Smooth muscle cell (in vitro differentiated cells): ENCODE measurements around the gene CD180. TPM values are rescaled to one million over a fixed set of nuclear protein-coding genes. Genes with fewer than 3 reads are reported as not detected.

Source experiments
- DNase-seq: peaks from one replicate; lab custom pipeline; 2025; ENCODE audit not compliant: unreplicated experiment; lab: John Stamatoyannopoulos, UW
- H2AFZ ChIP-seq: fragments of 200-600 bp; sonication (generic); 2 replicates; pipeline ENCODE4 v1.6.0; 2016; ENCODE audit warnings: antibody characterized with exemption, low read depth, mild to moderate bottlenecking
- H3F3A ChIP-seq: fragments of 200-600 bp; sonication (generic); 2 replicates; pipeline ENCODE4 v1.6.0; 2017; ENCODE audit warnings: antibody characterized with exemption, low read depth
- H3K27ac ChIP-seq: fragments of 200-600 bp; sonication (generic); 2 replicates; pipeline ENCODE4 v1.5.1; 2016; ENCODE audit warnings: low read depth, mild to moderate bottlenecking
- H3K27me3 ChIP-seq: fragments of 200-600 bp; sonication (generic); 2 replicates; pipeline ENCODE4 v1.6.1; 2016; ENCODE audit warnings: low read depth, mild to moderate bottlenecking
- H3K36me3 ChIP-seq: fragments of 200-600 bp; sonication (generic); 2 replicates; pipeline ENCODE4 v1.5.1; 2016; ENCODE audit warnings: low read depth
- H3K4me1 ChIP-seq: fragments of 200-600 bp; sonication (generic); 2 replicates; pipeline ENCODE4 v1.5.1; 2016; ENCODE audit warnings: low read depth
- H3K4me2 ChIP-seq: fragments of 200-600 bp; sonication (generic); 2 replicates; pipeline ENCODE4 v1.6.0; 2016; ENCODE audit warnings: mild to moderate bottlenecking
- H3K4me3 ChIP-seq: fragments of 200-600 bp; sonication (generic); 2 replicates; pipeline ENCODE4 v1.5.1; 2016; ENCODE audit warnings: mild to moderate bottlenecking
- H3K79me2 ChIP-seq: fragments of 200-600 bp; sonication (generic); 2 replicates; pipeline ENCODE4 v1.6.0; 2016; ENCODE audit warnings: low read depth, mild to moderate bottlenecking
- H3K9ac ChIP-seq: fragments of 200-600 bp; sonication (generic); 2 replicates; pipeline ENCODE4 v1.6.0; 2016; ENCODE audit warnings: low read depth
- H3K9me3 ChIP-seq: fragments of 200-600 bp; sonication (generic); replicated peaks from 2 replicates; pipeline ENCODE4 v1.5.1; 2016; ENCODE audit warnings: low read depth
- H4K20me1 ChIP-seq: fragments of 200-600 bp; sonication (generic); 2 replicates; pipeline ENCODE4 v1.6.0; 2016; ENCODE audit warnings: low read depth
- CTCF ChIP-seq: fragments of 200-600 bp; sonication (generic); IDR thresholded peaks from 2 replicates; pipeline ENCODE4 v1.5.1; 2017; ENCODE audit warnings: borderline replicate concordance, mild to moderate bottlenecking, antibody characterized with exemption; ENCODE audit not compliant: insufficient read depth, poor library complexity, severe bottlenecking
- WGBS: methylation state at CpG from one replicate; pipeline ENCODE4 v1.1.7; 2016; ENCODE audit warnings: low lambda C conversion rate; 5-methylcytosine and 5-hydroxymethylcytosine counted together
- polyA plus RNA-seq: library from polyadenylated mRNA; unstranded; fragments of >200 nt; fragmentation: Nextera tagmentation; extraction: Ambion mirVana; gene quantifications from 2 replicates; pipeline ENCODE4 v1.2.1, GENCODE V29; 2016
- total RNA-seq: library from RNA; depleted of rRNA; stranded (reverse); fragments of >200 nt; gene quantifications from 2 replicates; pipeline ENCODE4 v1.2.3, GENCODE V29; 2014

Gene CD180
- total and polyA plus RNA-seq, 2 experiments from 2014 or later = not detected

GRCh38 chr5:67200809-67201562 is 4.4 kb upstream of the CD180 start:
- no peaks in the 10 kb centered on the region for H3K27me3 ChIP-seq
- H3F3A ChIP-seq = no peaks in the 10 kb centered on the region
- WGBS = 96% methylated on average over 2 of the region's 2 CpGs
- no peak overlapping the region for H2AFZ ChIP-seq
- no peaks in the 10 kb centered on the region for H3K79me2 ChIP-seq
- no peak overlapping the region for H3K27ac ChIP-seq
- DNase-seq = no peak
- H3K9ac ChIP-seq = no peak overlapping the region
- no peak overlapping the region for H3K4me3 ChIP-seq
- H4K20me1 ChIP-seq = no peaks in the 10 kb centered on the region
- TF ChIP-seq CTCF = no peak
- H3K9me3 ChIP-seq = no peaks in the 10 kb centered on the region
- H3K4me1 ChIP-seq = no peaks in the 10 kb centered on the region
- no peak overlapping the region for H3K4me2 ChIP-seq
- H3K36me3 ChIP-seq = no peaks in the 10 kb centered on the region

GRCh38 chr5:67199859-67200258 is 3.3 kb upstream of the CD180 start:
- Histone ChIP-seq H3K4me3 (no peak overlapping the region), H3K79me2 (no peaks in the 10 kb centered on the region), H3K4me2 (no peak overlapping the region), H3K4me1 (no peaks in the 10 kb centered on the region), H4K20me1 (no peaks in the 10 kb centered on the region), H3F3A (no peaks in the 10 kb centered on the region), H3K27ac (no peak overlapping the region), H3K27me3 (no peaks in the 10 kb centered on the region), H3K9me3 (no peaks in the 10 kb centered on the region), H3K9ac (no peak overlapping the region), H2AFZ (no peak overlapping the region), H3K36me3 (no peaks in the 10 kb centered on the region)
- no peak for DNase-seq
- TF ChIP-seq CTCF = no peak

GRCh38 chr5:67198917-67199316 is 2.3 kb upstream of the CD180 start:
- H3K9me3 ChIP-seq = no peaks in the 10 kb centered on the region
- no peak for DNase-seq
- TF ChIP-seq CTCF = no peak
- no peaks in the 10 kb centered on the region for H4K20me1 ChIP-seq
- no peak overlapping the region for H3K4me3 ChIP-seq
- no peaks in the 10 kb centered on the region for H3K79me2 ChIP-seq
- no peaks in the 10 kb centered on the region for H3K36me3 ChIP-seq
- no peak overlapping the region for H3K27ac ChIP-seq
- H3K27me3 ChIP-seq = no peaks in the 10 kb centered on the region
- 83% methylated on average over 1 of the region's 1 CpG for WGBS
- H2AFZ ChIP-seq = no peak overlapping the region
- no peaks in the 10 kb centered on the region for H3K4me1 ChIP-seq
- H3F3A ChIP-seq = no peaks in the 10 kb centered on the region
- H3K4me2 ChIP-seq = no peak overlapping the region
- H3K9ac ChIP-seq = no peak overlapping the region

GRCh38 chr5:67197536-67197935 is 937 bp upstream of the CD180 start:
- no peak overlapping the region for H2AFZ ChIP-seq
- DNase-seq = no peak
- H3K4me1 ChIP-seq = no peaks in the 10 kb centered on the region
- H3K27ac ChIP-seq = no peak overlapping the region
- 93% methylated on average over 1 of the region's 1 CpG for WGBS
- no peaks in the 10 kb centered on the region for H3K36me3 ChIP-seq
- no peak overlapping the region for H3K4me2 ChIP-seq
- H3K27me3 ChIP-seq = no peaks in the 10 kb centered on the region
- no peak overlapping the region for H3K4me3 ChIP-seq
- no peak for TF ChIP-seq CTCF
- no peaks in the 10 kb centered on the region for H4K20me1 ChIP-seq
- no peak overlapping the region for H3K9ac ChIP-seq
- H3F3A ChIP-seq = no peaks in the 10 kb centered on the region
- H3K9me3 ChIP-seq = no peaks in the 10 kb centered on the region
- no peaks in the 10 kb centered on the region for H3K79me2 ChIP-seq
